MCF 10A (cell line): ENCODE data around the gene ALDH4A1. TPM values are rescaled to one million over a fixed set of nuclear protein-coding genes. Genes with fewer than 3 reads are reported as not detected.

ENCODE experiments used
- BruUV-seq: library from RNA; stranded (reverse); fragments of 400-500 nt; replicated peaks from 2 replicates; lab custom pipeline; 2021; lab: Mats Ljungman, UMichigan
- CTCF ChIA-PET: fragments of 300-600 bp; sonication (Branson Sonifier 250); formaldehyde crosslinking; extraction: SDS; loops from one replicate; lab custom pipeline; 2021; ENCODE audit warnings: antibody characterized with exemption, inconsistent platforms; lab: Yijun Ruan, JAX
- POLR2A ChIA-PET: fragments of 300-600, 350-650 bp; sonication (Branson Sonifier 250); formaldehyde crosslinking; extraction: SDS; loops from one replicate; lab custom pipeline; 2020; ENCODE audit warnings: antibody characterized with exemption, inconsistent platforms; lab: Yijun Ruan, JAX
- DNase-seq: peaks from one replicate; pipeline ENCODE4 v3.0.0-alpha.2; 2018; ENCODE audit not compliant: unreplicated experiment
- H3K27ac Mint-ChIP-seq: one replicate; pipeline ENCODE4 v1.8.0; 2022; ENCODE audit warnings: mild to moderate bottlenecking, low read depth, mixed read lengths; ENCODE audit not compliant: unreplicated experiment
- H3K27me3 Mint-ChIP-seq: one replicate; pipeline ENCODE4 v1.8.0; 2022; ENCODE audit warnings: mixed read lengths; ENCODE audit not compliant: insufficient read depth, unreplicated experiment
- H3K36me3 Mint-ChIP-seq: one replicate; pipeline ENCODE4 v1.8.0; 2022; ENCODE audit warnings: mild to moderate bottlenecking, moderate library complexity, mixed read lengths; ENCODE audit not compliant: insufficient read depth, unreplicated experiment
- H3K4me1 Mint-ChIP-seq: one replicate; pipeline ENCODE4 v1.8.0; 2022; ENCODE audit warnings: mixed read lengths; ENCODE audit not compliant: insufficient read depth, unreplicated experiment
- H3K4me3 Mint-ChIP-seq: one replicate; pipeline ENCODE4 v1.8.0; 2022; ENCODE audit warnings: mild to moderate bottlenecking, moderate library complexity, mixed read lengths; ENCODE audit not compliant: unreplicated experiment
- H3K9me3 Mint-ChIP-seq: one replicate; pipeline ENCODE4 v1.8.0; 2022; ENCODE audit warnings: mixed read lengths; ENCODE audit not compliant: unreplicated experiment
- intact Hi-C: fragments of 100-400 bp; cut with micrococcal nuclease; formaldehyde crosslinking; loops from 2 replicates; pipeline ENCODE4 v1.14.1; 2022
- total RNA-seq: library from RNA; stranded (reverse); gene quantifications from 2 replicates; pipeline ENCODE4 v1.2.3, GENCODE V29; 2022
- TF ChIP-seq, protein P1 (sequence below): fragments of 200-600 bp; IDR thresholded peaks from one replicate; pipeline ENCODE4 v1.8.0; 2022; ENCODE audit warnings: antibody characterized with exemption, mild to moderate bottlenecking; ENCODE audit not compliant: unreplicated experiment

Gene ALDH4A1
- total RNA-seq, 1 experiment from 2014 or later = 6.3 TPM

DNA sequence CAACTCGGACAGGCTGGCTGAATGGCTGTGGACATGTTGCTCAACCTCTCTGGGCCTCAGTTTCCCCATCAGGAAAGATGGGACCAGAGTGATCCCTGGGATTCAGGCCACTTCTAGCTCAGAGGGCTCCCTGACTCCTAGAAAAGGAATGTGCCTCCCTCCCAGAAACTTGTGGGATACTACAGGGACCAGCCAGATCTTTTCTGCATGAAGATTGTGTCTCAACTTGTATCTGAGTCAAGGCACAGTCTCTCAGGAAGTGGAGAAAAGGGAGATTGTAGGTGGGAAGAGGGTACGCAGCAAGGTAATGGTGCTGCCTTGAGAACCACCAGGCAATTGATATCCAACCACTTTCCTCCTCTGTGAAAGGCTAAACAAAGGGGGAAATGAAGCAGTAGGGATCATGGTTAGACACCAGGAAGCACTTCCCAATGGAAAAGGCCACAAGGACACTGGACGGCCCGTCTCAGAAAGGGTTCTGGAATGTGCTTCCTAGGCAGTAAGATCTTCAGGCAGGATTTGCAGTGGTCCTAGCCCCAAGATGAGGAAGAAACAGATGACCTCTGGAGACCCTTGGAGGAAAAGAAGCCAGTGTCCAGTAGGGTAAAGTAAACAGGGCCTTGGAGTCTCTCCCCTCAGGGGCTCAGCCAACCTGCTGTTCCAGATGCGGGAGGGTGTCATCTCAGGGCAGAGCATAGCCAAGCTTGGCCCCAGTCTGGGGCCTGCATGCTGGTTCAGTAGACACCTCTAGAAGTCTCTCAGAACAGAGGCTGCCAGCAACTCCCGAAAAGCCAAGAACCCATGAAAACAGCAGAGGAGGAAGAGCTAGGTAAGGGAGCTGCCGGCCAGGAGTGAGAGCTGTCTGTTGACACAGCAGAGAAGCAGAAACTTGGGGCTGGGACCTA is 37.3 kb upstream of the ALDH4A1 start:
- DNase-seq = peak; percentile 24
- Mint-ChIP-seq H3K27ac (peak overlapping the region; percentile 21), H3K4me1 (peaks cover 24% of the 10 kb centered on the region), H3K27me3 (no peaks in the 10 kb centered on the region), H3K4me3 (no peak overlapping the region), H3K36me3 (peaks cover 4% of the 10 kb centered on the region), H3K9me3 (no peaks in the 10 kb centered on the region)
- intact Hi-C loops = no loop called here
- no TSS peak for BruUV-seq
- TF ChIP-seq, protein P1, sequence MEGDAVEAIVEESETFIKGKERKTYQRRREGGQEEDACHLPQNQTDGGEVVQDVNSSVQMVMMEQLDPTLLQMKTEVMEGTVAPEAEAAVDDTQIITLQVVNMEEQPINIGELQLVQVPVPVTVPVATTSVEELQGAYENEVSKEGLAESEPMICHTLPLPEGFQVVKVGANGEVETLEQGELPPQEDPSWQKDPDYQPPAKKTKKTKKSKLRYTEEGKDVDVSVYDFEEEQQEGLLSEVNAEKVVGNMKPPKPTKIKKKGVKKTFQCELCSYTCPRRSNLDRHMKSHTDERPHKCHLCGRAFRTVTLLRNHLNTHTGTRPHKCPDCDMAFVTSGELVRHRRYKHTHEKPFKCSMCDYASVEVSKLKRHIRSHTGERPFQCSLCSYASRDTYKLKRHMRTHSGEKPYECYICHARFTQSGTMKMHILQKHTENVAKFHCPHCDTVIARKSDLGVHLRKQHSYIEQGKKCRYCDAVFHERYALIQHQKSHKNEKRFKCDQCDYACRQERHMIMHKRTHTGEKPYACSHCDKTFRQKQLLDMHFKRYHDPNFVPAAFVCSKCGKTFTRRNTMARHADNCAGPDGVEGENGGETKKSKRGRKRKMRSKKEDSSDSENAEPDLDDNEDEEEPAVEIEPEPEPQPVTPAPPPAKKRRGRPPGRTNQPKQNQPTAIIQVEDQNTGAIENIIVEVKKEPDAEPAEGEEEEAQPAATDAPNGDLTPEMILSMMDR = no peak
- POLR2A ChIA-PET = interaction anchor here (0.7 to 1.0 kb wide), 2 partner anchors 11 to 12 kb away, joined by 3 to 4 read pairs; no protein-coding TSS in a partner anchor
- CTCF ChIA-PET = interaction anchor here (1.3 to 2.1 kb wide), 3 partner anchors 9 to 26 kb away, joined by 3 to 4 read pairs (median 3); no protein-coding TSS in a partner anchor

DNA sequence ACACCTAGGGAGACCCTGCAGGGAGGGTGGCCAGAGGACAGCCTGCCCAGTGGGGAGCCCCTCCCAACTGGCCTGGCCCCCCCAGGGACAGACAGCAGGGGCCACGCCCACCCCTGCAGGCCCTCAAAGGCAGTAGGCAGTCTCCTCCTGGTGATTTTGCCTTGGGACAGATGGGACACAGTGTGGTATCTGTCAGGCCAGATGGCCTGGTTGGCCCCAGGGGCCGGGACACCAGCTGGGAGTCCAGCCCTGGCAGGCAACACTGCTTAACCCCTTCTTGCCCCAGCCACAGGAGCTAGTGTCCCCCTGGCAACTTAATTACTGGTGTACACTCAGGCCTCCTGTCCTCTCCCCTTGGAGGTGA is 36.3 kb upstream of the ALDH4A1 start:
- TF ChIP-seq, protein P1 = no peak
- Mint-ChIP-seq H3K36me3 (peaks cover 4% of the 10 kb centered on the region), H3K9me3 (no peaks in the 10 kb centered on the region), H3K27me3 (no peaks in the 10 kb centered on the region), H3K27ac (no peak overlapping the region), H3K4me1 (peaks cover 21% of the 10 kb centered on the region), H3K4me3 (no peak overlapping the region)
- no peak for DNase-seq
- ChIA-PET POLR2A (interaction anchor here (0.7 to 2.6 kb wide), 2 partner anchors 11 to 12 kb away, joined by 4 to 11 read pairs; no protein-coding TSS in a partner anchor), CTCF (interaction anchor here (1.0 to 2.1 kb wide), 4 partner anchors 10 to 161 kb away, joined by 3 to 4 read pairs (median 3); no protein-coding TSS in a partner anchor)
- BruUV-seq = no TSS peak
- intact Hi-C loops = no loop called here

DNA sequence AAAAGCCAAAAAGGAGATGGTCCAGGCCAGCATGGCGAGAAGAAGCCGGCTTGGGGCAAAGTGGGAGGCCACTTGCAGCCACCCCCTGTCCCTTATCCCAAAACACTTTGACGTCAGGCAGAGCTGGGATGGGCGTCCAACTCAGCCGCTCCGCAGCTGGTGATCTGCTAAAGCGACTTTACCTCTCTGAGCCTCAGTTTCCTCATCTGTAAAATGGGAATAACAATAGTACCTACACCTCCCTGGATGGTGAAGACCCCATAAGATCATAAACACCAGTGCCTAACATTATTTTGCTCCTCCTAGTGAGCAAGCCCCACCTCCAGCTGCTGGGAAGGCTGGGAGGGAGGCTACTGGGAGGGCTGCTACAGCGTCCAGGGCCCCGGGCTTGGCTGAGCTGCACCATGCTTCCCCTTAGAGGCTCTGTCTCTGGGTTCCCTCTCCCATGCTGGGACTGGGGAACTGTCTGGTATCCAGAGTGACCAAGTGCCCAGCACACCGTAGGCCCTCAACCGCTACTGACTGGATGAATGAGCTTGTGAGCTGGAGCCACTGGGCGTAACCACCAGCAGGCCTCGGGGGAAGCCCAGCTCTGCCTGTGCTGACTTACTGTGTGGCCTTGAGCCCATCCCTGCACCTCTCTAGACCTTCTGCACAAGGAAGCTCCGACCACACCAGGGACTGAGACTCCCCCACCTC is 35.8 kb upstream of the ALDH4A1 start:
- POLR2A ChIA-PET = interaction anchor here (0.7 to 2.6 kb wide), 2 partner anchors 11 to 12 kb away, joined by 3 to 11 read pairs; no protein-coding TSS in a partner anchor
- CTCF ChIA-PET = interaction anchor here (0.9 to 2.1 kb wide), 5 partner anchors 11 to 161 kb away, joined by 3 to 10 read pairs (median 3); no protein-coding TSS in a partner anchor
- Mint-ChIP-seq H3K27ac (no peak overlapping the region), H3K4me3 (no peak overlapping the region), H3K36me3 (peaks cover 4% of the 10 kb centered on the region), H3K9me3 (no peaks in the 10 kb centered on the region), H3K27me3 (no peaks in the 10 kb centered on the region), H3K4me1 (peaks cover 21% of the 10 kb centered on the region)
- DNase-seq = no peak
- no TSS peak for BruUV-seq
- intact Hi-C loops = no loop called here
- TF ChIP-seq, protein P1 = no peak
